Measurements from ENCODE around the gene LRP4.

DNA sequence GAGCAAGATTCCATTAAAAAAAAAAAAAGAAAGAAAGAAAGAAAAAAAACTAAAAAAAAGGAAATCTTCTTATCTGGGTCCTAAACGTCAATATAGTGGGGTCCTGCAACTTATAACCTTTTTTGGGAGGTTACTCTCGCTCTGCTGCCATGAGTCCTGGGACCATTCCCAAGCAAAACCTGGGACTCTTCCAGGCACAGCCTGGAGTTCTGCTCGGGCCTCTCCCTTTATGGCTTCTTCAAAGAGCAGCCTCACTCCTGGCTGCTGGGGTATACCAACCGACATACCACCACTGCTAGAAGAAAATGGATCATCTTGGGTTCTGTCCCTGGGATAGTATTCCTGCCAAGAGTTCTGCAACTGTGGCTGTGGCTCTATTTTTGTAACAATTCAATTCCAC lies 58.1 kb downstream of the LRP4 start:
- TF ChIP-seq POLR2A (IDR thresholded peaks at IDR 0.05; ENCODE audit: low read depth, low read length) (no peak), MAX (IDR thresholded peaks at IDR 0.05; ENCODE audit: insufficient read depth, insufficient read length) (no peak), MYC (IDR thresholded peaks at IDR 0.05; ENCODE audit: low read depth, low read length) (no peak), FOS (IDR thresholded peaks at IDR 0.05; ENCODE audit: borderline replicate concordance, insufficient read depth, low read length) (no peak), GATA2 (IDR thresholded peaks at IDR 0.05; ENCODE audit: insufficient read depth, insufficient read length, low read depth, low read length) (no peak), POLR2AphosphoS5 (IDR thresholded peaks at IDR 0.05; ENCODE audit: insufficient read depth, low read depth, low read length) (no peak)
- TF ChIP-seq, protein P1, sequence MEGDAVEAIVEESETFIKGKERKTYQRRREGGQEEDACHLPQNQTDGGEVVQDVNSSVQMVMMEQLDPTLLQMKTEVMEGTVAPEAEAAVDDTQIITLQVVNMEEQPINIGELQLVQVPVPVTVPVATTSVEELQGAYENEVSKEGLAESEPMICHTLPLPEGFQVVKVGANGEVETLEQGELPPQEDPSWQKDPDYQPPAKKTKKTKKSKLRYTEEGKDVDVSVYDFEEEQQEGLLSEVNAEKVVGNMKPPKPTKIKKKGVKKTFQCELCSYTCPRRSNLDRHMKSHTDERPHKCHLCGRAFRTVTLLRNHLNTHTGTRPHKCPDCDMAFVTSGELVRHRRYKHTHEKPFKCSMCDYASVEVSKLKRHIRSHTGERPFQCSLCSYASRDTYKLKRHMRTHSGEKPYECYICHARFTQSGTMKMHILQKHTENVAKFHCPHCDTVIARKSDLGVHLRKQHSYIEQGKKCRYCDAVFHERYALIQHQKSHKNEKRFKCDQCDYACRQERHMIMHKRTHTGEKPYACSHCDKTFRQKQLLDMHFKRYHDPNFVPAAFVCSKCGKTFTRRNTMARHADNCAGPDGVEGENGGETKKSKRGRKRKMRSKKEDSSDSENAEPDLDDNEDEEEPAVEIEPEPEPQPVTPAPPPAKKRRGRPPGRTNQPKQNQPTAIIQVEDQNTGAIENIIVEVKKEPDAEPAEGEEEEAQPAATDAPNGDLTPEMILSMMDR (IDR thresholded peaks at IDR 0.05; ENCODE audit: extremely low read depth in 1 of 2, insufficient read depth in 1 of 2, low read depth in 1 of 2, low read length in 2 of 2) = no peak
